Neural crest cell (in vitro differentiated cells): Measurements from ENCODE around the gene NPC1. TPM values are rescaled to one million over a fixed set of nuclear protein-coding genes. Genes with fewer than 3 reads are reported as not detected.
A peak's percentile ranks its signal among the peaks of the same experiment; 100 is the strongest.

Source experiments
- DNase-seq: peaks from one replicate; pipeline ENCODE4 v3.0.0; 2021; ENCODE audit warnings: low read depth, mixed read lengths, low spot score
- H3K27ac Mint-ChIP-seq: one replicate; pipeline ENCODE4 v1.8.0; 2021; ENCODE audit warnings: mild to moderate bottlenecking, mixed read lengths; ENCODE audit not compliant: unreplicated experiment
- H3K27me3 Mint-ChIP-seq: 2 replicates; pipeline ENCODE4 v1.8.0; 2021; ENCODE audit warnings: low read depth, mild to moderate bottlenecking, mixed read lengths
- H3K36me3 Mint-ChIP-seq: 2 replicates; pipeline ENCODE4 v1.8.0; 2021; ENCODE audit warnings: low read depth, mild to moderate bottlenecking, mixed read lengths
- H3K4me1 Mint-ChIP-seq: 2 replicates; pipeline ENCODE4 v1.8.0; 2021; ENCODE audit warnings: mixed read lengths
- H3K4me3 Mint-ChIP-seq: one replicate; pipeline ENCODE4 v1.8.0; 2021; ENCODE audit warnings: mild to moderate bottlenecking, mixed read lengths
- H3K9me3 Mint-ChIP-seq: 2 replicates; pipeline ENCODE4 v1.8.0; 2021; ENCODE audit warnings: mixed read lengths
- long read RNA-seq: library from polyadenylated mRNA; unstranded; transcript quantifications from one replicate; pipeline ENCODE4 v2.0.0, GENCODE V29; 2020
- total RNA-seq: library from RNA; stranded (reverse); gene quantifications from 2 replicates; pipeline ENCODE4 v1.2.1, GENCODE V29; 2021
- TF ChIP-seq, protein P1 (sequence below): fragments of 200-600 bp; sonication (generic); conservative IDR thresholded peaks from 2 replicates; pipeline ENCODE4 v1.5.0; 2021; ENCODE audit warnings: antibody characterized with exemption, mild to moderate bottlenecking

Gene NPC1
- total RNA-seq: 62.7 and 68.3 TPM in 2 replicates
- long read RNA-seq, full-length matches to known transcripts: 9 of 65 reads
- long read RNA-seq, partial matches to known transcripts: 37 of 65 reads
- long read RNA-seq, other reads (novel, unspliced or antisense): 19 of 65 reads

GRCh38 chr18:23586249-23587196 lies at the start of gene NPC1:
TSS of gene NPC1 (minus strand) at chr18:23586506. CDS start at chr18:23586343, 163 bp downstream.
- TF ChIP-seq, protein P1, sequence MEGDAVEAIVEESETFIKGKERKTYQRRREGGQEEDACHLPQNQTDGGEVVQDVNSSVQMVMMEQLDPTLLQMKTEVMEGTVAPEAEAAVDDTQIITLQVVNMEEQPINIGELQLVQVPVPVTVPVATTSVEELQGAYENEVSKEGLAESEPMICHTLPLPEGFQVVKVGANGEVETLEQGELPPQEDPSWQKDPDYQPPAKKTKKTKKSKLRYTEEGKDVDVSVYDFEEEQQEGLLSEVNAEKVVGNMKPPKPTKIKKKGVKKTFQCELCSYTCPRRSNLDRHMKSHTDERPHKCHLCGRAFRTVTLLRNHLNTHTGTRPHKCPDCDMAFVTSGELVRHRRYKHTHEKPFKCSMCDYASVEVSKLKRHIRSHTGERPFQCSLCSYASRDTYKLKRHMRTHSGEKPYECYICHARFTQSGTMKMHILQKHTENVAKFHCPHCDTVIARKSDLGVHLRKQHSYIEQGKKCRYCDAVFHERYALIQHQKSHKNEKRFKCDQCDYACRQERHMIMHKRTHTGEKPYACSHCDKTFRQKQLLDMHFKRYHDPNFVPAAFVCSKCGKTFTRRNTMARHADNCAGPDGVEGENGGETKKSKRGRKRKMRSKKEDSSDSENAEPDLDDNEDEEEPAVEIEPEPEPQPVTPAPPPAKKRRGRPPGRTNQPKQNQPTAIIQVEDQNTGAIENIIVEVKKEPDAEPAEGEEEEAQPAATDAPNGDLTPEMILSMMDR: peak; percentile 96
- H3K9me3 Mint-ChIP-seq: no peaks in the 10 kb centered on the region
- H3K36me3 Mint-ChIP-seq: no peaks in the 10 kb centered on the region

DNA sequence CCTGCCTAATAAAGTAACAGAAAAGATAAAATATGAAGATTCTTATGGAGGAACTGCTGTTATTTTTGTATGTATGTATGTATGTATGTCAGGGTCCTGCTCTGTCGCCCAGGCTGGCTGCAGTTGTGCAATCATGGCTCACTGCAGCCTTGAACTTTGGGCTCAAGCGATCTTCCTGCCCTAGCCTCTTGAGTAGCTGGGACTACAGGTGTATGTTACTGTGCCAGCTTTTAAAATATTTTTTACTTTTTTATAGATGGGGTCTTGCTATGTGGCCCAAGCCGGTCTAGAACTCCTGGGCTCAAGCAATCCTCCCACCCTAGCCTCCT lies 49.7 kb upstream of the NPC1 start:
- Mint-ChIP-seq H3K36me3 (no peaks in the 10 kb centered on the region), H3K27me3 (peaks cover 5% of the 10 kb centered on the region), H3K4me3 (no peak overlapping the region), H3K4me1 (no peaks in the 10 kb centered on the region), H3K27ac (no peak overlapping the region), H3K9me3 (no peaks in the 10 kb centered on the region)
- DNase-seq: no peak
- TF ChIP-seq, protein P1: no peak

More at GRCh38 chr18:23586249-23587196, at the start of gene NPC1:
- Mint-ChIP-seq H3K4me1 (peaks cover 46% of the 10 kb centered on the region), H3K4me3 (peak within 1 kb of the TSS; percentile 95), H3K27me3 (peaks cover 3% of the 10 kb centered on the region), H3K27ac (peak within 1 kb of the TSS; percentile 99)
- DNase-seq: peak; percentile 88

- H3K4me3 Mint-ChIP-seq: no peak overlapping the region
- H3K9me3 Mint-ChIP-seq: no peaks in the 10 kb centered on the region
- no peaks in the 10 kb centered on the region for H3K36me3 Mint-ChIP-seq
- DNase-seq: no peak
- H3K4me1 Mint-ChIP-seq: no peaks in the 10 kb centered on the region
- TF ChIP-seq, protein P1: no peak
- H3K27me3 Mint-ChIP-seq: peaks cover 5% of the 10 kb centered on the region
- no peak overlapping the region for H3K27ac Mint-ChIP-seq
Observed at GRCh38 chr18:23635283-23636070, 49.2 kb upstream of the NPC1 start.

DNA sequence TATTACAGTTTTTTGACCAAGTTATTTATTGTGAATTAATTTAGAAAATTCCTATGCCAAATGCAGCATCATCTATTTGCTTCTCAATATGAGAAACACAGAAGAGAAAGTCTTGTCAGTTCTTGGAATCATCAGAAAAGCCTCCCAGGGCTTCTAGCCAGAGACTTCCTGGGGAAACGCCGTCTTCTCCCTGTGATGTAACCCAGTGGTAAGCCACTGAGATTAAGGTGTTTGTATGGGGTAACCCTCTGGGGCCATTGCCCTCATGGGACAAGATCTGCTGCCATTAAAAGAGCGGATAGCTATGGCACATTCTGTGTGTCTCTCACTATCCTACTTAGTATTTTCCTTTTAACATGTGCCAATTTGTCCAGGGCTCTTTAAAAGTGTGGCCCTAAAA lies 48.4 kb upstream of the NPC1 start:
- Mint-ChIP-seq H3K27me3 (peaks cover 5% of the 10 kb centered on the region), H3K27ac (no peak overlapping the region), H3K4me1 (no peaks in the 10 kb centered on the region), H3K9me3 (no peaks in the 10 kb centered on the region), H3K36me3 (no peaks in the 10 kb centered on the region), H3K4me3 (no peak overlapping the region)
- TF ChIP-seq, protein P1: no peak
- no peak for DNase-seq

- Mint-ChIP-seq H3K27ac (no peak overlapping the region), H3K4me3 (no peak overlapping the region), H3K4me1 (no peaks in the 10 kb centered on the region), H3K27me3 (peaks cover 5% of the 10 kb centered on the region), H3K36me3 (no peaks in the 10 kb centered on the region), H3K9me3 (no peaks in the 10 kb centered on the region)
- TF ChIP-seq, protein P1: no peak
- DNase-seq: no peak
Observed at GRCh38 chr18:23632615-23633014, 46.3 kb upstream of the NPC1 start.
